H1 (cell line): ENCODE measurements around the gene ITPKC. TPM values are rescaled to one million over a fixed set of nuclear protein-coding genes. Genes with fewer than 3 reads are reported as not detected.
"Not testable (repeated sequence)": the region's sequence is repeated elsewhere in the genome, so short reads cannot be mapped to it uniquely, and the experiment has no call there.

Source experiments
- CTCF ChIA-PET: fragments of 300-600 bp; sonication (Branson Sonifier 250); formaldehyde crosslinking; loops from one replicate; lab custom pipeline; 2021; ENCODE audit not compliant: partially characterized antibody; lab: Charles Lee
- POLR2A ChIA-PET: fragments of 300-600 bp; sonication (Branson Sonifier 250); formaldehyde crosslinking; loops from one replicate; lab custom pipeline; 2021; ENCODE audit warnings: inconsistent platforms; ENCODE audit not compliant: partially characterized antibody; lab: Charles Lee
- DNase-seq, 2 experiments: peaks; one replicate each; pipeline versions ENCODE4 v3.0.0 to v3.0.0-alpha.2; 2010 to 2022; ENCODE audit warnings: low spot score in 2 of 2, low read depth in 1 of 2, mixed read lengths in 1 of 2
- FAIRE-seq: peaks from 2 replicates; lab custom pipeline; 2011; peaks lifted over from hg19 to GRCh38; lab: Jason Lieb, UNC
- H2AFZ ChIP-seq: 2 replicates; pipeline ENCODE4 v1.8.1; 2012; ENCODE audit warnings: low read length, inconsistent platforms
- H2AK5ac ChIP-seq: 2 replicates; pipeline ENCODE4 v1.6.1; 2013; ENCODE audit warnings: low read depth, low read length
- H2BK120ac ChIP-seq: replicated peaks from 2 replicates; pipeline ENCODE3; 2013; ENCODE audit warnings: low read depth, low read length, inconsistent platforms
- H2BK12ac ChIP-seq: 2 replicates; pipeline ENCODE4 v1.6.1; 2013; ENCODE audit warnings: low read depth, low read length
- H2BK15ac ChIP-seq: 2 replicates; pipeline ENCODE4 v1.6.1; 2013; ENCODE audit warnings: low read length
- H2BK20ac ChIP-seq: 2 replicates; pipeline ENCODE4 v1.6.1; 2013; ENCODE audit warnings: low read length
- H2BK5ac ChIP-seq: 2 replicates; pipeline ENCODE4 v1.6.1; 2013; ENCODE audit warnings: low read depth, low read length
- H3K14ac ChIP-seq: 2 replicates; pipeline ENCODE4 v1.6.1; 2013; ENCODE audit warnings: inconsistent platforms; ENCODE audit not compliant: insufficient read length
- H3K18ac ChIP-seq: 2 replicates; pipeline ENCODE4 v1.6.1; 2013; ENCODE audit warnings: low read length; ENCODE audit errors: extremely low read depth
- H3K23ac ChIP-seq: 2 replicates; pipeline ENCODE4 v1.6.1; 2013; ENCODE audit warnings: inconsistent platforms; ENCODE audit not compliant: insufficient read length
- H3K23me2 ChIP-seq: 2 replicates; pipeline ENCODE4 v1.6.1; 2013; ENCODE audit warnings: low read depth, low read length
- H3K27ac ChIP-seq: 2 replicates; pipeline ENCODE4 v1.6.1; 2011; ENCODE audit warnings: low read depth, low read length, inconsistent platforms
- H3K27me3 ChIP-seq, 4 experiments: replicated peaks in 1 of 4; 1 replicate in 1 of 4; 2 replicates in 3 of 4; pipeline versions ENCODE4 v1.6.1 to v1.8.1; 2011 to 2013; ENCODE audit warnings: low read length in 3 of 4, mild to moderate bottlenecking in 3 of 4, inconsistent platforms in 2 of 4, mixed read lengths in 2 of 4, moderate library complexity in 1 of 4; ENCODE audit not compliant: control insufficient read depth in 3 of 4, insufficient read depth in 3 of 4; ENCODE audit errors: extremely low read depth in 1 of 4
- H3K36me3 ChIP-seq, 4 experiments: 2 replicates each; pipeline versions ENCODE4 v1.6.1 to v1.8.1; 2011 to 2013; ENCODE audit warnings: mild to moderate bottlenecking in 4 of 4, low read length in 3 of 4, moderate library complexity in 2 of 4, control low read depth in 1 of 4, inconsistent platforms in 1 of 4; ENCODE audit not compliant: insufficient read depth in 4 of 4, control insufficient read depth in 2 of 4
- H3K4ac ChIP-seq: replicated peaks from 2 replicates; pipeline ENCODE3; 2013; ENCODE audit warnings: low read length, low read depth, mixed read lengths, inconsistent platforms; ENCODE audit not compliant: insufficient read length
- H3K4me1 ChIP-seq, 4 experiments: replicated peaks in 1 of 4; 1 replicate in 1 of 4; 2 replicates in 3 of 4; pipeline versions ENCODE4 v1.6.1 to v1.8.1; 2011 to 2013; ENCODE audit warnings: low read length in 3 of 4, inconsistent platforms in 2 of 4, mixed read lengths in 1 of 4; ENCODE audit not compliant: insufficient read depth in 4 of 4, control insufficient read depth in 3 of 4
- H3K4me2 ChIP-seq, 2 experiments: 2 replicates each; pipeline versions ENCODE4 v1.6.1 to v1.8.1; 2011 to 2013; ENCODE audit warnings: low read depth in 2 of 2, low read length in 2 of 2, control low read depth in 1 of 2, inconsistent platforms in 1 of 2, mild to moderate bottlenecking in 1 of 2; ENCODE audit not compliant: insufficient read depth in 1 of 2
- H3K4me3 ChIP-seq, 4 experiments: fragments of 200-600, 300-600 bp in 1 of 4; sonication (generic), shearing (Covaris generic), sonication (Bioruptor Twin) in 1 of 4; 2 replicates each; pipeline versions ENCODE4 v1.5.1 to v1.8.1; 2011 to 2016; ENCODE audit warnings: low read length in 4 of 4, low read depth in 3 of 4, control low read depth in 2 of 4, inconsistent platforms in 2 of 4, mild to moderate bottlenecking in 2 of 4, mixed read lengths in 1 of 4, moderate library complexity in 1 of 4; ENCODE audit not compliant: insufficient read depth in 2 of 4; ENCODE audit errors: extremely low read depth in 1 of 4
- H3K56ac ChIP-seq: replicated peaks from 2 replicates; pipeline ENCODE3; 2013; ENCODE audit warnings: low read depth, mild to moderate bottlenecking, mixed read lengths, low read length, inconsistent platforms; ENCODE audit not compliant: insufficient read length
- H3K79me1 ChIP-seq: 2 replicates; pipeline ENCODE4 v1.6.1; 2013; ENCODE audit warnings: low read depth, low read length, control low read depth
- H3K79me2 ChIP-seq, 2 experiments: 2 replicates each; pipeline versions ENCODE4 v1.6.1 to v1.8.1; 2012 to 2013; ENCODE audit warnings: low read length in 2 of 2, mild to moderate bottlenecking in 2 of 2, inconsistent platforms in 1 of 2; ENCODE audit not compliant: insufficient read depth in 2 of 2, control insufficient read depth in 1 of 2
- H3K9ac ChIP-seq, 4 experiments: replicated peaks in 1 of 4; 1 replicate in 1 of 4; 2 replicates in 3 of 4; pipeline versions ENCODE4 v1.6.1 to v1.8.1; 2011 to 2013; ENCODE audit warnings: low read depth in 3 of 4, low read length in 3 of 4, control low read depth in 2 of 4, mild to moderate bottlenecking in 2 of 4, moderate library complexity in 2 of 4, inconsistent platforms in 1 of 4; ENCODE audit errors: extremely low read depth in 1 of 4
- H3K9me3 ChIP-seq, 2 experiments: 2 replicates each; pipeline versions ENCODE4 v1.6.1 to v1.8.1; 2012 to 2013; ENCODE audit warnings: mild to moderate bottlenecking in 2 of 2, moderate library complexity in 2 of 2, control low read depth in 1 of 2, inconsistent platforms in 1 of 2, low read depth in 1 of 2, low read length in 1 of 2, mixed read lengths in 1 of 2; ENCODE audit not compliant: insufficient read depth in 2 of 2
- H4K20me1 ChIP-seq, 2 experiments: replicated peaks in 1 of 2; 2 replicates each; pipeline versions ENCODE3 to v1.8.1; 2011 to 2013; ENCODE audit warnings: inconsistent platforms in 2 of 2, low read length in 2 of 2, mild to moderate bottlenecking in 1 of 2; ENCODE audit not compliant: insufficient read depth in 2 of 2, control insufficient read depth in 1 of 2
- H4K5ac ChIP-seq: 2 replicates; pipeline ENCODE4 v1.6.1; 2013; ENCODE audit warnings: low read length, low read depth, mixed read lengths, inconsistent platforms; ENCODE audit not compliant: insufficient read length
- H4K8ac ChIP-seq: 2 replicates; pipeline ENCODE4 v1.8.0; 2013; ENCODE audit warnings: mild to moderate bottlenecking, moderate library complexity, low read length, inconsistent platforms; ENCODE audit not compliant: insufficient read depth; ENCODE audit errors: extremely low read depth
- H4K91ac ChIP-seq: replicated peaks from 2 replicates; pipeline ENCODE3; 2013; ENCODE audit warnings: low read length, mixed read lengths, inconsistent platforms; ENCODE audit not compliant: insufficient read length
- WGBS, 2 experiments: shearing (Covaris generic) in 1 of 2; methylation state at CpG; one replicate each; pipeline versions ENCODE4 v1.1.6 to v1.1.7; 2013 to 2015; ENCODE audit warnings: low lambda C conversion rate in 2 of 2, mixed read lengths in 2 of 2, inconsistent platforms in 1 of 2, low coverage in 1 of 2, missing lambda C conversion rate in 1 of 2; ENCODE audit not compliant: insufficient replicate concordance in 2 of 2, insufficient coverage in 1 of 2, insufficient read length in 1 of 2; ENCODE audit errors: extremely low coverage in 1 of 2, missing lambda C conversion rate in 1 of 2; 5-methylcytosine and 5-hydroxymethylcytosine counted together
- polyA plus RNA-seq, 7 experiments: library from polyadenylated mRNA; depleted of rRNA in 3 of 7; stranded (reverse) in 5 of 7; unstranded in 2 of 7; fragments of >200 nt in 5 of 7; fragments of 200-250 nt in 2 of 7; gene quantifications; 1 replicate in 5 of 7; 2 replicates in 1 of 7; 4 replicates in 1 of 7; pipeline versions ENCODE4 v1.2.1 to v1.2.3, GENCODE V29; 2011 to 2013; ENCODE audit warnings: missing spikeins in 2 of 7, mixed read lengths in 2 of 7
- total RNA-seq: library from RNA; stranded (reverse); fragmentation: NEBNext Ultra II Directional; extraction: Animal tissue kit (Norgen Biotek cat#: 25700); gene quantifications from 2 replicates; pipeline ENCODE4 v1.2.1, GENCODE V29; 2021

The ITPKC gene
- total and polyA plus RNA-seq, 2 of the 8 experiments (the other 6 are each of a cell fraction or from before 2014, with no cell fraction given): 5.2 to 8.9 TPM

- not testable (repeated sequence) for H3K9me3 ChIP-seq, H3K14ac ChIP-seq, DNase-seq, H2BK20ac ChIP-seq, H3K9ac ChIP-seq, H3K4me2 ChIP-seq, H2BK5ac ChIP-seq, H3K18ac ChIP-seq, H2BK120ac ChIP-seq, H3K4ac ChIP-seq, H3K56ac ChIP-seq, H3K79me2 ChIP-seq, H2AK5ac ChIP-seq, H3K4me1 ChIP-seq, H2BK12ac ChIP-seq, H3K79me1 ChIP-seq, H4K91ac ChIP-seq, H2BK15ac ChIP-seq, H3K27ac ChIP-seq, H4K20me1 ChIP-seq, H4K5ac ChIP-seq, H3K23ac ChIP-seq, H4K8ac ChIP-seq, H3K23me2 ChIP-seq, H3K27me3 ChIP-seq, H3K4me3 ChIP-seq, FAIRE-seq, H2AFZ ChIP-seq
- CTCF ChIA-PET: interaction anchor here (1.0 to 2.3 kb wide), 3 partner anchors 10 to 15 kb away, joined by 3 to 10 read pairs (median 4); partner anchors contain the start of genes COQ8B and ITPKC
- 93% methylated on average over 16 of the region's 16 CpGs; no CpG with 5 or more reads in 1 of the 2 experiments for WGBS, 2 experiments
- POLR2A ChIA-PET: interaction anchor here (1.0 to 2.1 kb wide), 3 partner anchors 11 to 92 kb away, joined by 3 to 9 read pairs (median 3); no protein-coding TSS in a partner anchor
- H3K36me3 ChIP-seq: peaks cover 4 to 34% (median 20%) of the 10 kb centered on the region in 4 experiments; a peak in 6 of 8 replicates
These were observed 15.4 kb downstream of the ITPKC start for GRCh38 chr19:40732304-40732703.
